GM12874 (cell line): ENCODE measurements around the gene DLG2.
A peak's percentile ranks its signal among the peaks of the same experiment; 100 is the strongest.

ENCODE experiments used
- TF ChIP-seq, protein P1 (sequence below): IDR thresholded peaks from 2 replicates; pipeline ENCODE4 v1.5.1; 2011; ENCODE audit warnings: low read depth, mild to moderate bottlenecking, control low read depth, low read length, moderate library complexity; ENCODE audit not compliant: insufficient read depth

The DLG2 gene

DNA sequence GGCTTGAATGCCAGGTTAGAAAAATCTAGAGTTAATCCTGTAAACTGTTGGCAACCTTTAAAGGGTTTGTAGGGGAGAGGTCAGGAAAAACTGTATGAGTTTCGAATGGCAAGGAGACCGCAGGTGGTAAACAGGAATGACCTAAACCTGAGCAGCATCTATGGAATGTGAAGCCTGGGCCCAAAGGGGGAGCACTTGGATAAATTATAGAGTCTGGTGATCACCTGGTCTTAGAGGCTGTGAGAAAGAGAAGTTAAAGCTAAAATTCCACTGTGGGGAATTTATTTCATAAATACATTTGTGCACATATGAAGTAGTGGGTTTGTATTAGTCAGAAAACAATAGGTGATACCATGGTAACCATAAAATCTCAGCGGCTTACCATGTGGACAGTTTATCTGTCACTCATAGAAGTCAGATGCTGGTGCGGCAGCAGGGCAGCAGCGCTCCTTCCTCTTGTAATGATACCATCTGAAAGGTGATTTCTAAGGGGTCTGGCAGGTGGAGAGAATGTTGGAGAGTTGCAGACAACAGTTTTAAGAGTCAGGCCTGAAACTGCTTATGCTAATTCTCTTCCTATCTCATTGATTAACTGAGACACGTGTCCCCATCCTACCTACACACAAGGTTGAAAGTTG lies 1236.6 kb downstream of the DLG2 start:
- TF ChIP-seq, protein P1, sequence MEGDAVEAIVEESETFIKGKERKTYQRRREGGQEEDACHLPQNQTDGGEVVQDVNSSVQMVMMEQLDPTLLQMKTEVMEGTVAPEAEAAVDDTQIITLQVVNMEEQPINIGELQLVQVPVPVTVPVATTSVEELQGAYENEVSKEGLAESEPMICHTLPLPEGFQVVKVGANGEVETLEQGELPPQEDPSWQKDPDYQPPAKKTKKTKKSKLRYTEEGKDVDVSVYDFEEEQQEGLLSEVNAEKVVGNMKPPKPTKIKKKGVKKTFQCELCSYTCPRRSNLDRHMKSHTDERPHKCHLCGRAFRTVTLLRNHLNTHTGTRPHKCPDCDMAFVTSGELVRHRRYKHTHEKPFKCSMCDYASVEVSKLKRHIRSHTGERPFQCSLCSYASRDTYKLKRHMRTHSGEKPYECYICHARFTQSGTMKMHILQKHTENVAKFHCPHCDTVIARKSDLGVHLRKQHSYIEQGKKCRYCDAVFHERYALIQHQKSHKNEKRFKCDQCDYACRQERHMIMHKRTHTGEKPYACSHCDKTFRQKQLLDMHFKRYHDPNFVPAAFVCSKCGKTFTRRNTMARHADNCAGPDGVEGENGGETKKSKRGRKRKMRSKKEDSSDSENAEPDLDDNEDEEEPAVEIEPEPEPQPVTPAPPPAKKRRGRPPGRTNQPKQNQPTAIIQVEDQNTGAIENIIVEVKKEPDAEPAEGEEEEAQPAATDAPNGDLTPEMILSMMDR: no peak

DNA sequence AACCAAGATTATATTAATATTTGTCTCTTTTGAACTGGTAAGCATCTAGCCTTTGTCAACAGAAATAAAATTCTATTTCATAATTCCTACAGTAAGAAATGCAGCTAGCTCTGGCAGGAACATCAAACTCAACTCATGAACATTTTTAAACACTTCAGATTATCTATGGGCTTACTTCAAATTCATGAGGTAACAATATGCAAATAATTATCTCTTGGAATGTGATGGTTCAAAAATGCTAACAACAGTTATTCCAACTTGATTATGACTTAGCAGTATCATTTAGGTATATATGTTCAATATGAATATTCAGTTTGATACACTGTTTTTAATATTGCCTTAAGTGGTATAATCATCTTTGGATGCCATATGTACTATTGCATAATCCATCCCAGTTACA lies 1237.4 kb downstream of the DLG2 start:
- TF ChIP-seq, protein P1: no peak

DNA sequence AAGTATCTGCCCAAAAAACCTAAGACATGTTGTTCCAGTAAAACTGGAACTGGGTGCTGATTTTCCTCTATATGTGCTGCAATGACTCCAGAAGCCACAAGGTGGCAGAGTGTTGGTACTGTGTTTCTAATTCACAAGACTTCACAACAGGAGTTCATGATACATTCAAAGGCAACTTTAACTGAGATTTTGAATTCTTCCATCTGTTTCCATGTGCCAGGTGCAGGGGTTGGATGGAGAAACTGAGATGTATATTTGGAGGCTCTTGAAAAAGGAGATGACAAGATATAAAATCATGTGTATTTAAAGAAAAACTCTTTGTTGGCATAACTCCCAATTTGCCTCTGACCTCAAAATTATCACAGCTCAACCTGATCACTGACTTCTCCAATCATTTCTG lies 1242.4 kb downstream of the DLG2 start:
- TF ChIP-seq, protein P1: peak; percentile 69

DNA sequence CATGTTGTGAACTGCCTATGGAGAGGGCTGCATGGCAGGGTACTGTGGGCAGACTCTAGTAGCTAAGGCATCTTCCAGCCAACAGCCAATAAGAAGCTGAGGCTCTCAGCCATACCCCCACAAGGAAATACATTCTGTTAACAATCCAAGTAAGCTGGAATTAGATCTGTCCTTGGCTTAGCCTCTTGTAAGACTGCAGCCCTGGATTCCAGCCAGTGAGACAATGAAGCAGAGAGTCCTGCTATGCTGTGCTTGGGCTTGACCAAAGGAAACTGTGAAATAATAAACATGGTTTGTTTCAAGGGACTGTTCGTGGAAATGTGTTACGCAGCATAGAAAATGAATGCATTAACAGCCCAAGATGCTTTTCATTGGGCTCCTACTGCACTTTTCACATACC lies 1243.6 kb downstream of the DLG2 start:
- TF ChIP-seq, protein P1: no peak

DNA sequence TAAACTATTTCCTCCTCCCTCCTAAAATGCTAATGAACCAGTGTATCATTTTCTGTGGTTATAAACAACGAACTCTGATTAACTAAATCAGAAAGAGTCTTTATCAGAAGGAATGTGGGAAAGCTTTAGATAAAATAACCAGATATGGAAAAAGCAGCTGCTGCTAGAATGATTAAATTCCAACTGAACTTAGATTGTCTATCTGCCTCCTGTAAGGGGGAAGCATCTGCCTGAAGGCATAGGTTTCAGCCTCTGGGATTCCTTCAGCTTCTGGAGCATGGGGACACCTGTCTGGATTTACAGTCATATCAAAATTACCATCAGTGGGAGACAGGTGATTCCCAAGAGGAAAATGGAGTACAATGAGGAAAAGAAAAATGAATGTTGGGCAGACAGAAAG lies 1245.5 kb downstream of the DLG2 start:
- TF ChIP-seq, protein P1: no peak

DNA sequence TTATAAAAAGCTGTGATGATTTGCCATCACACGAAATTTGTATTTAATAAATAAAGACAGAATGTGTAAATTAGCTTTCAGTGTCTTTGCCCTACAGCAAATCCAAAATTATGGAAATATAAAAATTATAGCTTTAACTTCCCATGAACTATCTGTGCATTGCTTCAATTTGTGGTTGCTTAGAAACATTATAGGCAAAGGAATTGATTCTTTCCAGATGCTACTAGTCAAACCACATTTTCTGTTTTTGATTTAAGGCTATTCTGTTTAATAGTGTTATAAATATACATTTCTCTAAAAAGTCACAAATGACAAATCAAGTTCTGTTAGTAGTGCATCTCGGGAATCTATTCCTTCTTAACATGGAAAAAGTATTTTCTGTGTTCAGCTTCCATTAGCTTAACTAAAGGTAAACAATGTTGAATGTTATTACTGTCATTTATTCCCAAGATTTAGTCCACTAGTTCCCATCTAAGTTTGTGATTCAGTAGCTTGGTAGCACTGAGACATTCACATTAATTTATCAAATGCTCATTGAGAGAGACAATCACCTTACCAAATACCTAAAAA lies 1254.7 kb downstream of the DLG2 start:
- TF ChIP-seq, protein P1: no peak

DNA sequence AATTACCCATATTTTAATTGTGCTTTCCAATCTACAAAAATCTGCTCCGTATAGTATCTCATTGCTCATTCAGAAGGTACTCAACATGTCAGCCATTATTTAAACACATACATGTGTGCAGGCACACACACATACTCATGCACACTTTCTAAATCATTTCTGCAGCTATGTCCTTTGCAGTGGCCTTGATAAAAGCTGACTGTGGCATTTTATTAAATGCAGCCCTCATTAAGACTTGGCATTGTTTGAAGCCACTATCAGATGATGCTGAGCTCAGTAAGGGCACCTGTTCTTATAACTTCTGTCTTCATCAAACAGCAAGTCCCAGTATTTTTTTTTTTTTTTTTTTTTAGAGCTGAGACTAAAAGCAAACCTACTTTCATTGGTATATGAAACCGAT lies 1269.1 kb downstream of the DLG2 start:
- TF ChIP-seq, protein P1: no peak

DNA sequence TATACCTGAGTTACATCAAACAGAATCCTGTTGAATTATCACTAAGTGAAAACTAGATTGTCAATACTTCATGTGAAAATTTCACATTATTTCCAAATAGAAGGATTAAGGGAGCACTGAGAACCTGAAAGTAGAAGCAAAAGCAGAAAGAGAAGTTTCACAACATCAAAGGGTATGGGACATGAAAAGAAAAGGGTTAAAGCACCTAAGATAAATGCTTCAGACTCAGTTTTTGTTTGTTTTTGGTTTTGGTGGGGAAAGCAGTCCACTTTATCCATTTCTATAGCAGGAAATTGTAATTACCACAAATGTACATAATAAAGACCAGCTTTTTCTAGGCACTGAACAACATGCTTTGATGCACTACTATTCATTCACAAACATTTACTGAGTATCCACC lies 1271.2 kb downstream of the DLG2 start:
- TF ChIP-seq, protein P1: no peak
